IMR-90 (cell line): ENCODE results near the gene DMRT1. TPM values are rescaled to one million over a fixed set of nuclear protein-coding genes. Genes with fewer than 3 reads are reported as not detected.

Source experiments
- ATAC-seq: fragments of 200-7000 bp; cut with Tn5 transposase; 2 replicates; pipeline ENCODE4 v1.9.1; 2020; ENCODE audit warnings: low read depth, mild to moderate bottlenecking, moderate library complexity
- BruUV-seq: library from RNA; stranded (reverse); fragments of 400-500 nt; replicated peaks from 2 replicates; lab custom pipeline; 2021; lab: Mats Ljungman, UMichigan
- CTCF ChIA-PET: fragments of 300-600 bp; formaldehyde crosslinking; extraction: SDS; loops from one replicate; lab custom pipeline; 2021; ENCODE audit warnings: antibody characterized with exemption; lab: Yijun Ruan, JAX
- POLR2A ChIA-PET: fragments of 300-600 bp; sonication (Branson Sonifier 250); formaldehyde crosslinking; loops from one replicate; lab custom pipeline; 2022; ENCODE audit warnings: antibody characterized with exemption; ENCODE audit not compliant: unreplicated experiment; lab: Charles Lee
- DNase-seq: peaks from one replicate; pipeline ENCODE4 v3.0.0; 2013
- H2AFZ ChIP-seq: replicated peaks from 2 replicates; pipeline ENCODE3; 2013; ENCODE audit warnings: low read length, mild to moderate bottlenecking; ENCODE audit not compliant: poor library complexity
- H2AK5ac ChIP-seq: 2 replicates; pipeline ENCODE4 v1.6.1; 2013; ENCODE audit warnings: low read depth, low read length, inconsistent platforms
- H2AK9ac ChIP-seq: replicated peaks from 2 replicates; pipeline ENCODE3; 2013; ENCODE audit warnings: mild to moderate bottlenecking, low read depth, low read length, moderate library complexity; ENCODE audit not compliant: poor library complexity
- H2BK120ac ChIP-seq: 2 replicates; pipeline ENCODE4 v1.6.1; 2013; ENCODE audit warnings: low read depth, low read length, inconsistent platforms
- H2BK15ac ChIP-seq: 3 replicates; pipeline ENCODE4 v1.6.1; 2013; ENCODE audit warnings: low read depth, low read length, inconsistent platforms
- H2BK20ac ChIP-seq: 2 replicates; pipeline ENCODE4 v1.6.1; 2013; ENCODE audit warnings: low read depth, mild to moderate bottlenecking, inconsistent platforms, low read length, moderate library complexity
- H2BK5ac ChIP-seq: 2 replicates; pipeline ENCODE4 v1.6.1; 2013; ENCODE audit warnings: mild to moderate bottlenecking, low read depth, low read length, inconsistent platforms; ENCODE audit not compliant: poor library complexity, severe bottlenecking
- H3K14ac ChIP-seq: replicated peaks from 2 replicates; pipeline ENCODE4 v1.6.1; 2013; ENCODE audit warnings: low read depth, low read length, inconsistent platforms
- H3K18ac ChIP-seq: 2 replicates; pipeline ENCODE4 v1.6.1; 2013; ENCODE audit warnings: low read depth, low read length, control low read depth
- H3K23ac ChIP-seq: 2 replicates; pipeline ENCODE4 v1.6.1; 2013; ENCODE audit warnings: low read depth, low read length, inconsistent platforms
- H3K27ac ChIP-seq: 2 replicates; pipeline ENCODE4 v1.5.1; 2013; ENCODE audit warnings: mild to moderate bottlenecking, control low read depth, low read length; ENCODE audit not compliant: insufficient read depth
- H3K27me3 ChIP-seq: 2 replicates; pipeline ENCODE4 v1.6.1; 2013; ENCODE audit warnings: low read length; ENCODE audit not compliant: control insufficient read depth, insufficient read depth
- H3K36me3 ChIP-seq: 2 replicates; pipeline ENCODE4 v1.6.1; 2013; ENCODE audit warnings: low read length, mixed read lengths; ENCODE audit not compliant: control insufficient read depth, insufficient read depth
- H3K4ac ChIP-seq: 2 replicates; pipeline ENCODE4 v1.6.1; 2013; ENCODE audit warnings: low read depth, low read length, inconsistent platforms
- H3K4me1 ChIP-seq: 2 replicates; pipeline ENCODE4 v1.6.1; 2013; ENCODE audit warnings: low read length, mixed read lengths; ENCODE audit not compliant: control insufficient read depth, insufficient read depth
- H3K4me2 ChIP-seq: 2 replicates; pipeline ENCODE4 v1.6.1; 2013; ENCODE audit warnings: low read depth, mild to moderate bottlenecking, control low read depth, low read length, moderate library complexity
- H3K4me3 ChIP-seq: 2 replicates; pipeline ENCODE4 v1.5.1; 2013; ENCODE audit warnings: low read depth, mild to moderate bottlenecking, control low read depth, low read length, moderate library complexity; ENCODE audit not compliant: insufficient read depth
- H3K56ac ChIP-seq: 2 replicates; pipeline ENCODE4 v1.6.1; 2013; ENCODE audit warnings: low read length, inconsistent platforms; ENCODE audit not compliant: insufficient read depth; ENCODE audit errors: extremely low read depth
- H3K79me1 ChIP-seq, 2 experiments: 2 replicates each; pipeline ENCODE4 v1.6.1; 2013; ENCODE audit warnings: low read length in 2 of 2, inconsistent platforms in 1 of 2, low read depth in 1 of 2
- H3K9ac ChIP-seq: 2 replicates; pipeline ENCODE4 v1.6.1; 2013; ENCODE audit warnings: low read depth, low read length, control low read depth
- H3K9me1 ChIP-seq: 2 replicates; pipeline ENCODE4 v1.6.1; 2013; ENCODE audit warnings: low read length, inconsistent platforms; ENCODE audit not compliant: insufficient read depth
- H3K9me3 ChIP-seq: 2 replicates; pipeline ENCODE4 v1.6.1; 2013; ENCODE audit warnings: low read length; ENCODE audit not compliant: control insufficient read depth, insufficient read depth
- H4K20me1 ChIP-seq: 2 replicates; pipeline ENCODE4 v1.6.1; 2013; ENCODE audit warnings: low read length, inconsistent platforms; ENCODE audit not compliant: insufficient read depth
- H4K5ac ChIP-seq: 2 replicates; pipeline ENCODE4 v1.6.1; 2013; ENCODE audit warnings: mild to moderate bottlenecking, low read depth, low read length, control low read depth
- H4K8ac ChIP-seq, 2 experiments: 2 replicates each; pipeline ENCODE4 v1.6.1; 2013; ENCODE audit warnings: low read depth in 2 of 2, low read length in 2 of 2, control low read depth in 1 of 2, inconsistent platforms in 1 of 2
- H4K91ac ChIP-seq: 2 replicates; pipeline ENCODE4 v1.6.1; 2013; ENCODE audit warnings: low read depth, low read length, inconsistent platforms; ENCODE audit not compliant: insufficient read depth
- RAD21 ChIP-seq: IDR thresholded peaks from 2 replicates; pipeline ENCODE4 v1.6.1; 2012; ENCODE audit warnings: low read length, improper control_type of control experiment
- RCOR1 ChIP-seq: IDR thresholded peaks from 2 replicates; pipeline ENCODE4 v1.6.1; 2012; ENCODE audit warnings: mild to moderate bottlenecking, low read length, improper control_type of control experiment; ENCODE audit not compliant: insufficient replicate concordance
- SMC3 ChIP-seq: fragments of 150-350 bp; IDR thresholded peaks from 2 replicates; pipeline ENCODE4 v1.6.1; 2016; ENCODE audit warnings: low read depth, mild to moderate bottlenecking, antibody characterized with exemption, low read length, moderate library complexity
- WGBS, 2 experiments: methylation state at CpG; one replicate each; pipeline versions ENCODE4 v1.1.5 to v1.1.7; 2013; ENCODE audit warnings: missing lambda C conversion rate in 2 of 2; ENCODE audit not compliant: insufficient read length in 1 of 2; ENCODE audit errors: extremely low coverage in 2 of 2; 5-methylcytosine and 5-hydroxymethylcytosine counted together
- dilution Hi-C: fragments of 300-500 bp; cut with HindIII; formaldehyde crosslinking; loops from one replicate; pipeline ENCODE4 v1.14.3; 2018; ENCODE audit warnings: low sequenced_read_pairs; ENCODE audit not compliant: unreplicated experiment
- in situ Hi-C: fragments of 300-500 bp; cut with MboI; formaldehyde crosslinking; loops from 3 replicates; pipeline ENCODE4 v1.14.3; 2019; ENCODE audit warnings: low sequenced_read_pairs, inconsistent platforms, mixed read lengths
- intact Hi-C: fragments of 100-400 bp; cut with micrococcal nuclease; formaldehyde crosslinking; loops from 2 replicates; pipeline ENCODE4 v1.10.0; 2022
- polyA plus RNA-seq, 3 experiments: library from polyadenylated mRNA; depleted of rRNA; stranded (reverse); fragments of >200 nt; gene quantifications; 2 replicates each; pipeline ENCODE4 v1.2.3, GENCODE V29; 2012; ENCODE audit warnings: low replicate concordance in 1 of 3
- total RNA-seq: library from RNA; depleted of rRNA; stranded (reverse); fragments of >200 nt; gene quantifications from 2 replicates; pipeline ENCODE4 v1.2.3, GENCODE V29; 2012
- TF ChIP-seq, protein P1 (sequence below): conservative IDR thresholded peaks from 2 replicates; pipeline ENCODE4 v1.5.1; 2012; ENCODE audit warnings: mild to moderate bottlenecking, low read depth, low read length, improper control_type of control experiment

DMRT1 gene
- total and polyA plus RNA-seq, 2 of the 4 experiments (the other 2 are of a cell fraction): not detected

DNA sequence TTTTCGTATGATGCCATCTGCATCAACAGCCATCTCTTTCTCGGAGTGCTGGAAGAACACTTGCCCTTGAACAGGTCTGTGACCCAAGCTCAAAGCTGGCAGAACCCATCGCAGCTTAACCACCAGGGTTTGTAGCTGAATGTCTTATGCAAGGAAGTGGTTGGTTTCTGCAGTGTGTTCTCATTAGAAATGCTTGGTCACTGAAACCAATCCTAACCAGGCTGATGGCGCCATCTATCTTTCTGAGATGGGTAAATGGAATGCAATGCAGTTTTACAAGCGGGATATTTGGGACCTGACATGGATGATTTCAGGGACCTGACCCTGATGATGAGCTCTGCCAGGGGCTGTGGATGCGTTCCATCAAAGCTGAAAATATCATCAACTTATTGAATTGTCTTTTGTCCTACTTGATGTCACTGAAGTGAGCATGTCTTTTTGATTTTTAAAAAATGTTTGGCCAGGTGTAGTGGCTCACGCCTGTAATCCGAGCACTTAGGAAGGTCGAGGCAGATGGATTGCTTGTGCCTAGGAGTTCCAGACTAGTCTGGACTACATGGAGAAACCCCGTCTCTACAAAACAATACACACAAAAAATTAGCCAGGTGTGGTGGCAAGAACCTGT lies 163.7 kb downstream of the DMRT1 start:
- Histone ChIP-seq H4K8ac (no peak overlapping the region), H4K5ac (no peak overlapping the region), H3K27ac (no peak overlapping the region), H3K27me3 (no peaks in the 10 kb centered on the region; the same call in 1 of the 2 replicates), H2AK9ac (no peak overlapping the region), H3K9me1 (no peaks in the 10 kb centered on the region), H2BK120ac (no peak overlapping the region), H3K9me3 (no peaks in the 10 kb centered on the region), H2AK5ac (no peak overlapping the region), H4K91ac (no peak overlapping the region), H2BK5ac (no peak overlapping the region), H3K4me3 (no peak overlapping the region), H2BK20ac (no peak overlapping the region), H3K79me1 (no peaks in the 10 kb centered on the region), H3K23ac (no peak overlapping the region), H4K20me1 (no peaks in the 10 kb centered on the region), H3K4me1 (no peaks in the 10 kb centered on the region), H3K56ac (no peak overlapping the region), H2BK15ac (no peak overlapping the region), H3K14ac (no peak overlapping the region), H3K9ac (no peak overlapping the region), H3K4me2 (no peak overlapping the region), H2AFZ (no peak overlapping the region), H3K18ac (no peak overlapping the region), H3K4ac (no peak overlapping the region), H3K36me3 (no peaks in the 10 kb centered on the region)
- in situ Hi-C loops: loop anchor here (5.0 to 10.0 kb wide), 4 partner anchors 113 to 618 kb away; no protein-coding TSS in a partner anchor
- DNase-seq (peak; percentile 47), ATAC-seq (peak; percentile 76)
- dilution Hi-C loops: no loop called here
- ChIA-PET CTCF (interaction anchor here (0.5 to 1.3 kb wide), 18 partner anchors 15 to 1063 kb away, joined by 3 to 10 read pairs (median 3); no protein-coding TSS in a partner anchor), POLR2A (no interaction called here)
- WGBS, 2 experiments: no CpG with 5 or more reads among the region's 10 CpGs
- intact Hi-C loops: loop anchor here (1.0 to 5.0 kb wide), 3 partner anchors 112 to 658 kb away; no protein-coding TSS in a partner anchor
- no TSS peak for BruUV-seq
- no peak for TF ChIP-seq RCOR1
- TF ChIP-seq SMC3: peak; percentile 39
- peak; percentile 67 for TF ChIP-seq RAD21
- TF ChIP-seq, protein P1, sequence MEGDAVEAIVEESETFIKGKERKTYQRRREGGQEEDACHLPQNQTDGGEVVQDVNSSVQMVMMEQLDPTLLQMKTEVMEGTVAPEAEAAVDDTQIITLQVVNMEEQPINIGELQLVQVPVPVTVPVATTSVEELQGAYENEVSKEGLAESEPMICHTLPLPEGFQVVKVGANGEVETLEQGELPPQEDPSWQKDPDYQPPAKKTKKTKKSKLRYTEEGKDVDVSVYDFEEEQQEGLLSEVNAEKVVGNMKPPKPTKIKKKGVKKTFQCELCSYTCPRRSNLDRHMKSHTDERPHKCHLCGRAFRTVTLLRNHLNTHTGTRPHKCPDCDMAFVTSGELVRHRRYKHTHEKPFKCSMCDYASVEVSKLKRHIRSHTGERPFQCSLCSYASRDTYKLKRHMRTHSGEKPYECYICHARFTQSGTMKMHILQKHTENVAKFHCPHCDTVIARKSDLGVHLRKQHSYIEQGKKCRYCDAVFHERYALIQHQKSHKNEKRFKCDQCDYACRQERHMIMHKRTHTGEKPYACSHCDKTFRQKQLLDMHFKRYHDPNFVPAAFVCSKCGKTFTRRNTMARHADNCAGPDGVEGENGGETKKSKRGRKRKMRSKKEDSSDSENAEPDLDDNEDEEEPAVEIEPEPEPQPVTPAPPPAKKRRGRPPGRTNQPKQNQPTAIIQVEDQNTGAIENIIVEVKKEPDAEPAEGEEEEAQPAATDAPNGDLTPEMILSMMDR: peak; percentile 65
